SJSA1 (cell line): ENCODE data around the gene PNO1. TPM values are rescaled to one million over a fixed set of nuclear protein-coding genes. Genes with fewer than 3 reads are reported as not detected.
A peak's percentile ranks its signal among the peaks of the same experiment; 100 is the strongest.
"Not testable (repeated sequence)": the region's sequence is repeated elsewhere in the genome, so short reads cannot be mapped to it uniquely, and the experiment has no call there.

Experiments
- DNase-seq, 2 experiments: peaks; one replicate each; pipeline ENCODE4 v3.0.0-alpha.2; 2015 to 2020; ENCODE audit warnings: low spot score in 2 of 2, low read depth in 1 of 2
- H3K27ac ChIP-seq: fragments of 250-450 bp; sonication (Bioruptor Pico); 2 replicates; pipeline ENCODE4 v1.5.1; 2020; ENCODE audit warnings: mild to moderate bottlenecking, moderate library complexity
- H3K27me3 ChIP-seq: fragments of 250-450 bp; sonication (Bioruptor Pico); replicated peaks from 2 replicates; pipeline ENCODE4 v1.5.1; 2020; ENCODE audit warnings: mild to moderate bottlenecking, moderate library complexity
- H3K36me3 ChIP-seq: fragments of 250-450 bp; sonication (Bioruptor Pico); 2 replicates; pipeline ENCODE4 v1.5.1; 2020; ENCODE audit warnings: mild to moderate bottlenecking
- H3K4me1 ChIP-seq: fragments of 250-450 bp; sonication (Bioruptor Pico); replicated peaks from 2 replicates; pipeline ENCODE4 v1.6.1; 2021; ENCODE audit warnings: mild to moderate bottlenecking
- H3K4me3 ChIP-seq: fragments of 250-450 bp; sonication (Bioruptor Pico); 2 replicates; pipeline ENCODE4 v1.5.1; 2020; ENCODE audit warnings: mild to moderate bottlenecking
- H3K9me3 ChIP-seq: fragments of 250-450 bp; sonication (Bioruptor Pico); replicated peaks from 2 replicates; pipeline ENCODE4 v1.5.1; 2020; ENCODE audit warnings: mild to moderate bottlenecking
- total RNA-seq: library from RNA; depleted of rRNA; stranded (reverse); fragments of >200 nt; shearing (Covaris generic); gene quantifications from 2 replicates; pipeline ENCODE4 v1.2.3, GENCODE V29; 2014; rRNA removed

Gene PNO1
- 31.4 and 39.3 TPM in 2 replicates for total RNA-seq

GRCh38 chr2:68157402-68158133 is at the start of gene PNO1:
Gene PNO1 (plus strand): TSS chr2:68157888. CDS start chr2:68157935, 47 bp downstream.
- H3K27ac ChIP-seq = peak within 1 kb of the TSS; percentile 94
- H3K9me3 ChIP-seq = no peaks in the 10 kb centered on the region
- peaks cover 10% of the 10 kb centered on the region; the same call in 1 of the 2 replicates for H3K4me1 ChIP-seq
- no peaks in the 10 kb centered on the region for H3K27me3 ChIP-seq
- peak within 1 kb of the TSS; percentile 62 for H3K4me3 ChIP-seq
- DNase-seq = peak; percentile 95 to 98
- peaks cover 24% of the 10 kb centered on the region for H3K36me3 ChIP-seq

GRCh38 chr2:68108120-68108519 is 49.6 kb upstream of the PNO1 start:
- H3K27me3 ChIP-seq = no peaks in the 10 kb centered on the region
- no peaks in the 10 kb centered on the region for H3K9me3 ChIP-seq
- no peaks in the 10 kb centered on the region for H3K4me1 ChIP-seq
- no peak for DNase-seq
- H3K4me3 ChIP-seq = no peak overlapping the region
- H3K36me3 ChIP-seq = no peaks in the 10 kb centered on the region
- H3K27ac ChIP-seq = no peak overlapping the region

- Histone ChIP-seq H3K27me3 (no peaks in the 10 kb centered on the region), H3K4me3 (no peak overlapping the region), H3K9me3 (no peaks in the 10 kb centered on the region), H3K4me1 (no peaks in the 10 kb centered on the region), H3K27ac (no peak overlapping the region), H3K36me3 (no peaks in the 10 kb centered on the region)
- DNase-seq = no peak
Observed at GRCh38 chr2:68110102-68110501, 47.6 kb upstream of the PNO1 start.

- Histone ChIP-seq H3K4me3 (no peak overlapping the region), H3K36me3 (no peaks in the 10 kb centered on the region), H3K4me1 (no peaks in the 10 kb centered on the region), H3K27me3 (no peaks in the 10 kb centered on the region), H3K9me3 (no peaks in the 10 kb centered on the region), H3K27ac (no peak overlapping the region)
- no peak for DNase-seq
Observed at GRCh38 chr2:68115965-68116364, 41.7 kb upstream of the PNO1 start.

GRCh38 chr2:68117922-68118321 is 39.8 kb upstream of the PNO1 start:
- H3K36me3 ChIP-seq, H3K4me3 ChIP-seq, H3K27ac ChIP-seq, H3K9me3 ChIP-seq, DNase-seq, H3K27me3 ChIP-seq, H3K4me1 ChIP-seq: not testable (repeated sequence)

- Histone ChIP-seq H3K36me3 (no peaks in the 10 kb centered on the region), H3K4me3 (no peak overlapping the region), H3K9me3 (no peaks in the 10 kb centered on the region), H3K27ac (no peak overlapping the region), H3K4me1 (peaks cover 6% of the 10 kb centered on the region; the same call in 1 of the 2 replicates), H3K27me3 (no peaks in the 10 kb centered on the region)
- DNase-seq = no peak
Observed at GRCh38 chr2:68118816-68119215, 38.9 kb upstream of the PNO1 start.

- H3K4me3 ChIP-seq = no peak overlapping the region
- H3K27me3 ChIP-seq = no peaks in the 10 kb centered on the region
- no peak for DNase-seq
- no peak overlapping the region for H3K27ac ChIP-seq
- no peaks in the 10 kb centered on the region for H3K9me3 ChIP-seq
- no peaks in the 10 kb centered on the region for H3K36me3 ChIP-seq
- H3K4me1 ChIP-seq = peaks cover 6% of the 10 kb centered on the region; the same call in 1 of the 2 replicates
Observed at GRCh38 chr2:68119504-68119903, 38.2 kb upstream of the PNO1 start.

- H3K27ac ChIP-seq = no peak overlapping the region
- H3K4me1 ChIP-seq = peaks cover 6% of the 10 kb centered on the region; the same call in 1 of the 2 replicates
- DNase-seq = peak; percentile 61 to 86
- H3K4me3 ChIP-seq = no peak overlapping the region
- no peaks in the 10 kb centered on the region for H3K27me3 ChIP-seq
- H3K9me3 ChIP-seq = no peaks in the 10 kb centered on the region
- no peaks in the 10 kb centered on the region for H3K36me3 ChIP-seq
Observed at GRCh38 chr2:68121873-68122679, 35.6 kb upstream of the PNO1 start.

GRCh38 chr2:68122680-68122964 is 35.1 kb upstream of the PNO1 start:
- no peak for DNase-seq
- Histone ChIP-seq H3K4me1 (peaks cover 6% of the 10 kb centered on the region; the same call in 1 of the 2 replicates), H3K27ac (no peak overlapping the region), H3K9me3 (no peaks in the 10 kb centered on the region), H3K27me3 (no peaks in the 10 kb centered on the region), H3K36me3 (no peaks in the 10 kb centered on the region), H3K4me3 (no peak overlapping the region)

- Histone ChIP-seq H3K27me3 (no peaks in the 10 kb centered on the region), H3K9me3 (no peaks in the 10 kb centered on the region), H3K4me1 (peaks cover 6% of the 10 kb centered on the region; the same call in 1 of the 2 replicates), H3K36me3 (no peaks in the 10 kb centered on the region), H3K4me3 (no peak overlapping the region), H3K27ac (no peak overlapping the region)
- DNase-seq = no peak
Observed at GRCh38 chr2:68124321-68124720, 33.4 kb upstream of the PNO1 start.

GRCh38 chr2:68125821-68126220 is 31.9 kb upstream of the PNO1 start:
- peaks cover 6% of the 10 kb centered on the region; the same call in 1 of the 2 replicates for H3K4me1 ChIP-seq
- H3K4me3 ChIP-seq = no peak overlapping the region
- no peaks in the 10 kb centered on the region for H3K36me3 ChIP-seq
- H3K27ac ChIP-seq = no peak overlapping the region
- no peak for DNase-seq
- no peaks in the 10 kb centered on the region for H3K27me3 ChIP-seq
- no peaks in the 10 kb centered on the region for H3K9me3 ChIP-seq

- DNase-seq = no peak
- Histone ChIP-seq H3K4me1 (peaks cover 6% of the 10 kb centered on the region; the same call in 1 of the 2 replicates), H3K4me3 (no peak overlapping the region), H3K36me3 (no peaks in the 10 kb centered on the region), H3K27ac (no peak overlapping the region), H3K27me3 (no peaks in the 10 kb centered on the region), H3K9me3 (no peaks in the 10 kb centered on the region)
Observed at GRCh38 chr2:68126561-68126960, 31.1 kb upstream of the PNO1 start.

GRCh38 chr2:68127358-68128242 is 30.1 kb upstream of the PNO1 start:
- Histone ChIP-seq H3K27me3 (no peaks in the 10 kb centered on the region), H3K4me1 (peaks cover 3% of the 10 kb centered on the region; the same call in 1 of the 2 replicates), H3K4me3 (no peak overlapping the region), H3K9me3 (no peaks in the 10 kb centered on the region), H3K36me3 (no peaks in the 10 kb centered on the region), H3K27ac (no peak overlapping the region)
- DNase-seq = no peak
